Glomerular visceral epithelial cell (primary cell): ENCODE measurements around the gene SPON2.

ENCODE experiments used
- DNase-seq: peaks from one replicate; pipeline ENCODE4 v3.0.0-alpha.2; 2016; ENCODE audit errors: extremely low spot score

Gene SPON2

DNA sequence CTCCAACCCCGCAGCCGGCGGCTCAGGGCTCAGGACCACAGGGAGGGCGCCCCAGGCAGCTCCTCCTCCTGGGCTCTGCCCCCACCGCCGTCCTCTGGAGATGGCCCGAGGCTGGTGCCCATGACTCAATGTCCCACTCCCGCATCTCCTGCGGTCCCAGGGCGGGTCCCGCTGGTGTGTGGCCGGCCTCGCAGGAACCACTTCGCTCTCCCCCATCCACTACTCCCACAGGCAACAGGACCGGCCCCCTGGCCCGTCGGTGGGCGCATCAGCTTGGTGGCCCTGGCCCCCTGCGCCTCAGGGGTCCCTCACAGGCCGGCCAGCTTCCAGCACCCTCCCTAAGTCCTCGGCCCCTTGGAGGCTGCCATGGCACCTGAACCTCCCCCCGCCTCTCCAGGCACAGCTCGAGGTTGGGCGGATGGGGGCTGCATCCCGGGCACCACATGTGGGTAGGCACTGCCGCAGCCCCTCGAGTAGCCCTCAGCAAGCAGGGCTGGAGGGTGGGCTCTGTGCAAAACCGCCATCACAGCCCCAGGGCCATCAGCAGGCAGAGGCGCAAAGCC, 22.8 kb upstream of the SPON2 start:
- DNase-seq: no peak

DNA sequence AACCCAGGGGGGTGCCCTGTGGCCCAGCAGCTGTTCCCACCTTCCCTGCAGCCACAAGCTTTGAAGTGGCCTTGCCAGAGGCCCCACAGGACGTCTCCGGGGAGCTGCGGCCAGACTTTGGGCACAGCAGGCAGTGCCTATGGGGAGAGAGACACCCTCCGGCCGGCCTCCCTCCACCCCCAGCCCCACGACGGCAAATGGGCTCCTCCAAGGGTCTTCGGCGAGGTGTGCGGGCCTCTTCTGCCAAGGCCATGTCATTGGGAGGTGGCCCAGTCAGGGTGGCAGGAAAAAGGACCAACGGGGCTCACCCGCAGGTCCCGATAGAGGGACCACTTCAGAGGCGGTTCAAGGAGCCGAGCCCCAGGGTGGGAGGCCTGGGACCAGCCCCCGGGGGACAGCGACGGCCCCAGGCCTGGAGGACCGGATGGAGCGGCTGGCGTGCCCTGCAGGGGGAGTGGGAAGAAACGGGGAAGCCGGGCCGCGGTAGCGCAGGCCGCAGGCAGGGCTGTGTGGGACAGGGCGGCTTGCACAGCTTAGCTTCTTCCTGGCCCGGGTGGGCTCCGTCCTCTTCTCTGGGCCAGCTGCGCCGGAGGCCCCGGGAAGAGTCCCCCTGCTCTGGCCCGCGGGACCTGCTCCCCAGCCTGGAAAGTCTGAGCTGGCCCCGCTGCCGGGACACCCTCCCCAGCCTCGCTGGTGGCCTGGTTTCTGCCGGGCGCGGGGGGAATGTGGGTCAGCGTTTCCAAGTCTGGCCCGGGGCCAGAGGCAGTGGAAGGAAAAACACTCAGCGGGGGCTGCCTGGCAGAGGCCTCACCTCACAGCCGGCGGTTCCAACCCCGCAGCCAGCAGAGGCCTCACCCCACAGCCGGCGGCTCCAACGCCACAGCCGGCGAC, 21.9 kb upstream of the SPON2 start:
- DNase-seq: no peak

GRCh38 chr4:1193206-1194009, 21.0 kb upstream of the SPON2 start:
- DNase-seq: no peak

GRCh38 chr4:1192493-1193205, 20.3 kb upstream of the SPON2 start:
- peak; percentile 64 for DNase-seq

DNA sequence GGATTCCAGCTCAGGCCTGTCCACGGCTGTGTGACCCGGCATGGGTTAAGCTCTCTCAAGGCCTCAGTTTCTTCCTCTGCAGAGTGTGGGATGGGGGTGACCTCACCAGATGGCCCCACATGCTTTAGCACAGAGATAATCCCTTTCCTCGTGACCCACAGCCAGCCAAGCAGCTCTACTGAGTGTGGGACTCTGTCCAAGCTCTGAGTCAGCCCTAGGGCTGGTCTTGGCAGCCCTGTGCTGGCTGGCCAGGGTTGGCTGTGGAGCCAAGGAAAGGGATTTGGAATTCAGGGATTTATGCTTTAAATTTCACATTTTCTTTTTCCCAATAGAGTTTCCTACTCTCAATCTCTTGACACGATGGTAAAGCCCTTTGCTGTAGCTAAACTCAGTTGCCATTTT, 19.7 kb upstream of the SPON2 start:
- peak; percentile 93 for DNase-seq

DNA sequence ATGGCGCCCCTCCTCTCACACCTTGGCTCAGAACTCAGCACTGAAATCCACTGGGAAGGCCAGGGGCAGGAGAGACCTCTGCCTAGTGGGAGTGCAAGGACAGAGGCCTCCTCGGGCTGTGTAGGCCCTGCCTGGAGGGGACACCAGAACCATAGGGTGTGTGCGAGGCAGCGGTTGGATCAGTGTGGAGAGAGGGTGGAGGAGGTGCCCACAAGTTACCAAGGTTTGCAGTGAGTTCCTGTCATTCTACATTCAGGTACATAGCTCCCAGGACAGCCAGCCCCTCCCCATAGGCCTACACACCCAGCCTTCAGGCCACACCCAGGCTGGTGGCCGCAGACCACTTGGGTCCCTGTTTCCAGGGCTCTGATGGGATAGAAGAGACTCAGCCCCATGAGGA, 19.2 kb upstream of the SPON2 start:
- DNase-seq: no peak

GRCh38 chr4:1187182-1187581, 14.8 kb upstream of the SPON2 start:
- DNase-seq: no peak

DNA sequence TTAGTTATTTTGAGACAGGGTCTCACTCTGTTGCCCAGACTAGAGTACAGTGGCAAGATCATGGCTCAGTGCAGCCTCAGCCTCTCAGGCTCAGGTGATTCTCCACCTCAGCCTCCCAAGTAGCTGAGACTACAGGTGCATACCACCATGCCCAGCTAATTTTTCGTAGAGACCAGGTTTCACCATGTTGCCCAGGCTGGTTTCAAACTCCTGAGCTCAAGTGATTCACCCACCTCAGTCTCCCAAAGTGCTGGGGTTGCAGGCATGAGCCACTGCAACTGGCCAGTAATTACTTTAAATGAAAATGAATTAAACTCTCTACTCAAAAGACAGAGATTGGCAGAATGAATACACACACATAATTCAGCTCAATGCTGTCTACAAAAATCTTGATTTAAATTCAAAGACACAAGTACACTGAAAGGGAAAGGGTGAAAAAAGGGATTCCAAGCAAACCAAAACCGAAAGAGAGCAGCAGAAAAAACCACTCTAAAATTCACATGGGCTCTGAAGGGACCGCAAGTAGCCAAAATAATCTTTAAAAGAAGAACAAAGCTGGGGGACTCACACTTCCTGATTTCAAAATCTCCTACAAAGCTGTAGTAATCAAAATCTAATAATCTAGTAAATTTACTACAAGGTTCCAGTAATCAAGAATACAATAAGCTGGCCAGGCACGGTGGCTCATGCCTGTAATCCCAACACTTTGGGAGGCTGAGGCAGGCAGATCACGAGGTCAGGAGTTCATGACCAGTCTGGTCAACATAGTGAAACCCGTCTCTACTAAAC, 11.8 kb upstream of the SPON2 start:
- DNase-seq: no peak

DNA sequence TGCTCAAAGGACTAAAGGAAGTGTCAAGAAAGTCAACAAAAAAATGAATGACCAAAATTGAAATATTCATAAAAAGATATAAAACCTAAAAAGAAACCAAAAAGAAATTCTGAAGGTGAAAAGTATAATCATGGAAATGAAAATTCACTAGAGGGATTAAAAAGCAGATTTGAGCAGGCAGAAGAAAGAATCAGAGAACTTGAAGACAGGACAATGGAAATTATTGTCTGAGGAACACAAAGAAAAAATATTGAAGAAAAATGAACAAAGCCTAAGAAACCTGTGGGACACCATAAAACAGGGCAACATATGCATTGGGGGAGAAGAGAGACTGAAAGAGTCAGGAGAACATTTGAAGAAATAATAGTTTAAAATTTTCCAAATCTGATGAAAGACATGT, 9.9 kb upstream of the SPON2 start:
- no peak for DNase-seq

DNA sequence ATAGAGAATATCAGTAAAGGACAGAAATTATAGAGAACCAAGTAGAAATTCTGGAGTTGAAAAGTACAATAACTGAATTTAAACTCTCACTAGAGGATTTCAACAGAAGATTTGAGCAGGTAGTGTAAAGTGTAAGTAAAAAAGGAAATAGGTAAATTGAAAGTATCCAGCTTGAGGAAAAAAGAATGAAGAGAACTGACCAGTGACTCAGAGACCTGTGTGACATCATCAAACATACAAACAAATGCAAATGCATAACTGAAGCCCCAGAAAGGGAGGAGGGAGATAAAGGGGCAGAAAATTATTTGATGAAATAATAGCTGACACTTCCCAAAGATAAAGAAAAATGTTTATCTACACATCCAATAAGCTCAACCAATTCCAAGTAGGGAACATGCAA, 8.3 kb upstream of the SPON2 start:
- no peak for DNase-seq

GRCh38 chr4:1179976-1180375, 7.6 kb upstream of the SPON2 start:
- DNase-seq: no peak

- DNase-seq: no peak
Observed at GRCh38 chr4:1179089-1179441, 6.7 kb upstream of the SPON2 start.

DNA sequence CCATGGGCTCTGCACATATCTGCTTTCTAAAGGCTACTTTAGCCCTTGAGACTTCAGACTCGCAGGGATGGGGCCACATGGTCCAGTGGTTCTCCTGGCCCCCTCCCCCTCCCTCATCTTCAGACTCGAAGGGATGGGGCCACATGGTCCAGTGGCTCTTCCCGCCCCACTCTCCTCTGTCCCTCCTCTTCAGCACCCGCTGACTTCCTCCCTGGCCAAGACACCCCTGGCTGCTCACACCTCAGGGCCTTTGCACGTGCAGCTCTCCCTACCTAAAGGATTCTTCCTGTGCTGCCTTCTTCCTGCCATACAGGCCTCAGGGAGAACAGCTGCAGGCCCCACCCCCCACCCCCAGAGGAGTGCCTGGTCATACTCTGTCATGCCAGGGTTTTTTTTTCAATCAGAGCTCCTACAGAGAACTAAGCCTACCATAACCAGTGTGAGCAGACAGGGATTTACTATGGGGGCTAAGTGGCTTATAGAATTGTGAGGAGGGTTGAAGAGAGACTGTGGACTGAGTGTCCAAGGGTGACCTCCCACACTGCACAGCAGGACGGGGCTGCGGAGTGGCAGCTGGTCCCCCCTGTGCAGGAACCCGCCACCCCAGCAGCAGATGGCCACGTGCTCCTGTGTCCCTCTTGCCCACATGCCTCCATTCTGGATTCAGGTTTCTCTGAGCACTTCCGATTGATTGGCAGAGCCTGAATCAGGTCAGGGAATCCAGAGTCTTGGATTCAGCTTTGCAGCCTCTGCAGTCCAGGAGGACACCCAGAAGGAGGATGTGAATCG, 6.1 kb upstream of the SPON2 start:
- DNase-seq: no peak

- DNase-seq: peak; percentile 94
Observed at GRCh38 chr4:1177274-1178141, 5.1 kb upstream of the SPON2 start.

- DNase-seq: no peak
Observed at GRCh38 chr4:1176398-1177273, 4.3 kb upstream of the SPON2 start.

GRCh38 chr4:1175635-1176229, 3.3 kb upstream of the SPON2 start:
- DNase-seq: no peak

- no peak for DNase-seq
Observed at GRCh38 chr4:1174941-1175634, 2.7 kb upstream of the SPON2 start.
